ENCODE data around the gene RNASE12.

GRCh38 chr14:20631023-20631879, 40.1 kb upstream of the RNASE12 start:
- TF ChIP-seq, protein P1, sequence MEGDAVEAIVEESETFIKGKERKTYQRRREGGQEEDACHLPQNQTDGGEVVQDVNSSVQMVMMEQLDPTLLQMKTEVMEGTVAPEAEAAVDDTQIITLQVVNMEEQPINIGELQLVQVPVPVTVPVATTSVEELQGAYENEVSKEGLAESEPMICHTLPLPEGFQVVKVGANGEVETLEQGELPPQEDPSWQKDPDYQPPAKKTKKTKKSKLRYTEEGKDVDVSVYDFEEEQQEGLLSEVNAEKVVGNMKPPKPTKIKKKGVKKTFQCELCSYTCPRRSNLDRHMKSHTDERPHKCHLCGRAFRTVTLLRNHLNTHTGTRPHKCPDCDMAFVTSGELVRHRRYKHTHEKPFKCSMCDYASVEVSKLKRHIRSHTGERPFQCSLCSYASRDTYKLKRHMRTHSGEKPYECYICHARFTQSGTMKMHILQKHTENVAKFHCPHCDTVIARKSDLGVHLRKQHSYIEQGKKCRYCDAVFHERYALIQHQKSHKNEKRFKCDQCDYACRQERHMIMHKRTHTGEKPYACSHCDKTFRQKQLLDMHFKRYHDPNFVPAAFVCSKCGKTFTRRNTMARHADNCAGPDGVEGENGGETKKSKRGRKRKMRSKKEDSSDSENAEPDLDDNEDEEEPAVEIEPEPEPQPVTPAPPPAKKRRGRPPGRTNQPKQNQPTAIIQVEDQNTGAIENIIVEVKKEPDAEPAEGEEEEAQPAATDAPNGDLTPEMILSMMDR (IDR thresholded peaks at IDR 0.05) = no peak
- no peak for TF ChIP-seq POLR2AphosphoS5 (IDR thresholded peaks at IDR 0.05)

All from sigmoid colon (tissue), 4 donors.